NCI-H69 (cell line): ENCODE results near the gene HM13.
"Not testable (repeated sequence)": the region's sequence is repeated elsewhere in the genome, so short reads cannot be mapped to it uniquely, and the experiment has no call there.

Experiments
- DNase-seq: peaks from one replicate; lab custom pipeline; 2025; lab: John Stamatoyannopoulos, UW

HM13 gene

DNA sequence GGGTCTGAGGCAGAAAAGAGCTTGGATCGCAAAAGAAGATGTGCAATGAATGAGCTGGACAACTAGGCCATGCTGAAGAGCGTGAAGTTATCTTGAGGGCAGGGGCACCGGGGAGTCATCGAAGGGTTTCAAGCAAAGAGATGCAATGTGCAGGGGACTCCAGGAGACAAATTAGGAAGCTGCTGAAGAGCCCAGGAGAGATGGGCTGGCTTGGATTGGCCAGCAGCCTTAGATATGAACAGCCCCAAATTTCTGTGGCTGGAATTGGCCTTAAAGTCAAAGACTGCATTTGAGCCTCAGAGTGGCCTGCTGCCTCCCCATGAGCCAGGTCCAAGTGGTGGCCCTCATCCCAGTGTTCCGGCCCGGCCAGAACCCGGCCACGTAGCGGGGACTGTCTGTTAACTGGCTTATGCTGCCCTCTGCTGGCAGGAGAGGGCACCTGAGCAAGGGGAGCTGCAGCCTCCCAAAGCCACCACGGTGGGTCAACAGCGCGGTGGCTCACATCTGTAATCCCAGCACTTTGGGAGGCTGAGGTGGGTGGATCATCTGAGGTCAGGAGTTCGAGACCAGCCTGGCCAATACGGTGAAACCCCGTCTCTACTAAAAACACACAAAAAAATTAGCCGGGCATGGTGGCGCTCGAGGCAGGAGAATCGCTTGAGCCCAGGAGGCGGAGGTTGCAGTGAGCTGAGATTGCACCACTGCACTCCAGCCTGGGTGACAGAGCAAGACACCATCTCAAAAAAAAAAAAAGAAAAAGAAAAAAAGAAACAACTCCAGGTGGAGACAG is 11.2 kb upstream of the HM13 start:
- peak; percentile 83 for DNase-seq

GRCh38 chr20:31505903-31506302 is 8.3 kb upstream of the HM13 start:
- DNase-seq: no peak

GRCh38 chr20:31508517-31509244 is 5.6 kb upstream of the HM13 start:
- no peak for DNase-seq

DNA sequence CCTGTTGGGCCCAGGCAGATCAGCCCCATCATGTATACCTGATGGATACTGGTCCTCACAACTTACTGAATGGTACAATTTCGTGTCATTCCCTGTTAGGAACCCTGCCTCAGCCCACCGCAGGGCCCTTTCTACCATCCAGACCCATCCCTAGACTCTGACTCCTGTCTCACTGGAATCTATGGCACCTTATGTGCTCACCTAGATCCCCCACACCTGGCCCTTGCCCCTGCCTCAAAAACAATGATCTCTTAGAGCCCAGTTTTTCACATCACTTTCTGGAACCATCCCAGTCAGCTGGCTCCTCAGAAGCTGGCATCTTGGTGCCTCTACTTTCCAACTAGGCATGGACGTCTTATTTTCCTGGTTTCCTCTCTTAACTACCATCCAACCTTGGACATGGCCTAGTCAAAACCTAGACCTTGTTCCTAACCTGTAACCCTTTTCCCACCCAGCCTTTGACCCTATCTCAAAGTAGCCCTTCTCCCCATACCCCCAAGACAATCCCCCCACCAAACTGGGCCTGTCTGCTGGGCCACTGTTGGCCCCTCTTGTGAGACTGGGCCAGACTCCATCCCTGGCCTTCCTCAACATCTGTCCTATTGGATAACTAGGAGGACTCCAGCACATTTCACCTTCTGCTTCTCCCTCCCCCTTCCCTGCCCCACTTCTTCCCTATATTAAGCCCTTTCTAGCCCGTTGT is 981 bp downstream of the HM13 start:
- DNase-seq: peak; percentile 21

GRCh38 chr20:31515775-31516107 is 1.5 kb downstream of the HM13 start:
- DNase-seq: no peak

GRCh38 chr20:31516166-31516565 is 1.9 kb downstream of the HM13 start:
- DNase-seq: no peak

DNA sequence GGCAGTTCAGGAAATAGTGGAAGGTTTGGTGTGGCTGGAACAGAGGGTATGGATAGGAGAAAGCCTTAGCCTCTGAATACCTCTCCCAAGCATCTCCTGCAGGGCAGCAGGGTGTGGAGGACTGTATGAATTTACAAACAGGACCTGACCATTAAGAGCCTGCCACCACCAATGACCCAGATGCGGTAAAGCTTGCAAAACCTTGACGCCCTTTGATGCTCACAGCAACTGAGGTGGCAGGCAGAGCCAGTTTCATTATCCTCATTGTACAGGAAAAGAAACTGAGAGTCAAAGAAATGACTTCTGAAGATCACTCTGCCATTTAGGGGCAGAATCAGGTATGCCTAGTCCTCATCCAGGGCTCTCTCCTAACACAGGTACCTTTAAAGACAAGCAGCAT is 2.4 kb downstream of the HM13 start:
- no peak for DNase-seq

- peak; percentile 88 for DNase-seq
Observed at GRCh38 chr20:31517373-31517772, 3.1 kb downstream of the HM13 start.

- DNase-seq: not testable (repeated sequence)
Observed at GRCh38 chr20:31521267-31521666, 7.0 kb downstream of the HM13 start.

- no peak for DNase-seq
Observed at GRCh38 chr20:31522731-31523130, 8.5 kb downstream of the HM13 start.

GRCh38 chr20:31523361-31524283 is 9.4 kb downstream of the HM13 start:
- DNase-seq: no peak

GRCh38 chr20:31527266-31527665 is 13.0 kb downstream of the HM13 start:
- DNase-seq: no peak

GRCh38 chr20:31535298-31535697 is 21.1 kb downstream of the HM13 start:
- no peak for DNase-seq

GRCh38 chr20:31536575-31536974 is 22.3 kb downstream of the HM13 start:
- DNase-seq: no peak

DNA sequence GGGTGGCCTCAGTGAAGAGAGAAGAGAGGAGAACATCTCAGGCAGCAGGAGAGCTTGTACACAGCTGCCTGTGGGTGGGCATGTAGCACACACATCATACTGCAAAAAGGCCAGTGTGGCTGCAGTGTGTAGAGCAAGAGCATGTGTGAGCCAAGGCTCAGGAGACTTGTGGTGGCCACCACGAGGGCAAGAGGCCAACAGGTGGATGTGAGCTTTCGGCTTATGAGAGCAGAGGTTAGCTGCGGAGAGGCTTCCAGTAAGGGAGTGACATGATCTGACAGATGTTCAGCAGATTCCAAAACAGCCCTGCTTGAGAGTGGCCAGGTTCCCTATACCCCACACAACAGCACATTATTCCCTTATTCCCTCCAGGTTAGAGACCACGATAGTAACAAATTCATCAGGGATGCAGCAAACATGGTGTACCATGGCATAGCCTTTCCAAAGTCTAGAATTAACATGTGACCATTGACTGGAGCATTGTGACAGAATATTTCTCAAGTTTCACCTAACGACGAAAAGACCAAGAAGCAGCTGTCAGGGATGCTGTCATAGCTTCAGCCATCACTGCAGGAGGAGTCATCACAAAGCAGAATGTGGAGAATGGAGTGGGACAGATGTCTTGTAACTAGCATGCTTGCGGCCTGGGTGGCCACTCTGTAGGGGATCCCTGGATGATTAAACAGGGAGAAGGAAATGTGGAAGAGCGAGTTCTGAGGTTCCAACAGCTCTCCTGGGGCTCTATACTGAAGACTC is 23.1 kb downstream of the HM13 start:
- DNase-seq: no peak

GRCh38 chr20:31537890-31538289 is 23.6 kb downstream of the HM13 start:
- DNase-seq: no peak

DNA sequence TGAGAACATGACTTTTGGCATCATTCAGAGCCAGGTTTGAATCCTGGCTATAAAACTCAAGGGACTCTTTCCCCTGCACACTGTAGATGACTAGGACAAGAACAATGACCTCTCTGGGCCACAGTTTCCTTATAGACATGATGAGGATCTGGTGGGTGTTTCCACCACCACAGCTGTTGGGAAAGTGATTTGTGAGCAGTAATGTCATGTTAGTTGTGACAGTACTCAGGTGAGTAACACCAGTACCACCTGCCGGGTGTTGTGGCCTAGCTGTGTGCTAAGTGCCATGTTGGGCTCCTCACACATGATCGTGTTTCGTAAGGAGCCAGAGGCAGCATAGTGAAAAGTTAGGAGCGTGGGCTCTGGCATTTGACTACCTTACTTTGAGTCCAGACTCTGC is 24.1 kb downstream of the HM13 start:
- DNase-seq: no peak

DNA sequence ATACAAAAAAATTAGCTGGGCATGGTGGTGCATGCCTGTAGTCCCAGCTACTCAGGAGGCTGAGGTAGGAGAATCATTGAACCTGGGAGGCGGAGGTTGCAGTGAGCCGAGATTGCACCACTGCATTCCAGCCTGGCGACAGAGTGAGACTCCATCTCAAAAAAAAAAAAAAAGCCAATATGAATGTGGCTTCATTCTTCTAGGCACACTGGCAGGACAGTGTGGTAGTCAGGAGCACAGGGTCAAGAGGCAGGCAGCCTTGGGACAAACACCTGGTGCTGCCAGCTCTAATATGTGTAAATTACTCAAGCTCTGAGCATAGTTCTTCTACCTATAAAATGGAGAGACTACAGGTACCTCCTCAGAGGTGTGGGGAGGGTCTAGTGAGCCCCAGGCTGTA is 25.4 kb downstream of the HM13 start:
- not testable (repeated sequence) for DNase-seq

DNA sequence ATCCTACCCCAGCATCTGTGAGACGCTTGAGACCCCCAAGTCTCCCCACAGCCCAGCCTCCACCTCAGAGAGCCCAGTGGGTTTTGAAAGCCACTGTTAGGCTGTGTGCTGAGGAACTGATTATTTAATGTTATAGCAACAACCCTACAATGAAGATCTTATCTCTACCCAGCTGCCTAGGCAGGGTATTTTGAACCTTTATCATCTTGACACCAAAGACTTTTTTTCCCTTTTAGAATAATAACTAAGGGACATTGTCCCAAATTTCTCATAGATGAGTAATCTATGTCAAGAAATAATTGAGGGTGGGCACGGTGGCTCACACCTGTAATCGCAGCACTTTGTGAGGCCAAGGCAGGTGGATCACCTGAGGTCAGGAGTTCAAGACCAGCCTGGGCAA is 26.2 kb downstream of the HM13 start:
- no peak for DNase-seq

DNA sequence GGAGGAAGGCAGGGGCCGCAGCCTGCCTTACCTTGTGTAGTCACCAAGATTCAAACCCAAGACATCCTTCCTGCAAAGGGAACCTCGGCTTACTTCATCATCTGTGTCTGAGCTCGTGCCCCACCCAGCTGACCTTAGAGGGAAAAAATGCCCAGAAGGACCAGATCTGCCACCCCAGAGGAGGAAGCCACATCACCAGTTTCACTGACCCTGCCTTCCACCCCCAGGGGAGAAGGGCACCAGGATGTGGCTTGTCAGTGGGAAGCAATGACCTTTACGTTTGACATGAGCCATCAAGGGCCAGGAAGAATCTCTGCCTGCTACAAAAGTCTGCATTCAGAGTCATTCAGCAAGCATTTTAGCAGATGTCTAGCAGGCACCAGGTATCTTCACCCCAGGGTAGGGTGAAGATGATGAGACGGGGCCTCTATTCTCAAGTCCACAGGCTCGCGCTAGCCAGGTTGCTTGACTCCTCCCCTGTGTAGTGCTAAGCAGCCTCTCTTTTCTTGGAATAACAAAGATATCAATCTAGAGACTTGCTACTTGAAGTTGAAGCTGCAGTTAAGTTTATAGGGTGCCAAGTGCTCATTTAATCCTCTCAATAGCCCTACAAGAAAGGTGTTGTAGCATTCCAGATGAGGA is 28.1 kb downstream of the HM13 start:
- no peak for DNase-seq

- DNase-seq: no peak
Observed at GRCh38 chr20:31542963-31543362, 28.7 kb downstream of the HM13 start.
